Measurements from ENCODE around the gene EPC2. TPM values are rescaled to one million over a fixed set of nuclear protein-coding genes. Genes with fewer than 3 reads are reported as not detected.

The EPC2 gene
- total RNA-seq, 1 donor from 2014 or later: 39.3 TPM

DNA sequence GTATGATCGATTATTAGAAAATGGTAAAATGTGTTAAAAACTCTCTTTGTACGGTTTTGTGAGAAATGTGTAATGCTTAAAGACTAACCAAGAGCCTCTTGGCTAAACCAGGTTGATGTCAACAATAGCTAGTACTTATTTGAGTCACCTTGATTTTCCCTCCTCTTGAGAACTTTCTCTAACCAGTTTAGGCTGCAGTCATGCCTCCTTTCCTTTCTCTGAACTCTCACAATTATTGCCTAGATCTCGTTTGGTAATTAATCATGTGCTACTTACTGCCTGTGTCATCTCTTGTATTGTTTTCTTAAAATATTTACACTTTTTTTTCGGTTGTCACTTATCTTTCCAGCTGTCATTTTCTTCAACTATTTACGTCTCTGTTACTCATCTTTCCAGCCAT is 1.1 kb upstream of the EPC2 start:
- no peaks in the 10 kb centered on the region for H3K9me3 Mint-ChIP-seq
- DNase-seq (ENCODE audit: low spot score): no peak
- H3K27me3 ChIP-seq: peaks cover 29% of the 10 kb centered on the region
- TF ChIP-seq EZH2phosphoT487 (IDR thresholded peaks at IDR 0.05) (no peak), EZH2 (IDR thresholded peaks at IDR 0.05) (no peak)
- TF ChIP-seq, protein P1, sequence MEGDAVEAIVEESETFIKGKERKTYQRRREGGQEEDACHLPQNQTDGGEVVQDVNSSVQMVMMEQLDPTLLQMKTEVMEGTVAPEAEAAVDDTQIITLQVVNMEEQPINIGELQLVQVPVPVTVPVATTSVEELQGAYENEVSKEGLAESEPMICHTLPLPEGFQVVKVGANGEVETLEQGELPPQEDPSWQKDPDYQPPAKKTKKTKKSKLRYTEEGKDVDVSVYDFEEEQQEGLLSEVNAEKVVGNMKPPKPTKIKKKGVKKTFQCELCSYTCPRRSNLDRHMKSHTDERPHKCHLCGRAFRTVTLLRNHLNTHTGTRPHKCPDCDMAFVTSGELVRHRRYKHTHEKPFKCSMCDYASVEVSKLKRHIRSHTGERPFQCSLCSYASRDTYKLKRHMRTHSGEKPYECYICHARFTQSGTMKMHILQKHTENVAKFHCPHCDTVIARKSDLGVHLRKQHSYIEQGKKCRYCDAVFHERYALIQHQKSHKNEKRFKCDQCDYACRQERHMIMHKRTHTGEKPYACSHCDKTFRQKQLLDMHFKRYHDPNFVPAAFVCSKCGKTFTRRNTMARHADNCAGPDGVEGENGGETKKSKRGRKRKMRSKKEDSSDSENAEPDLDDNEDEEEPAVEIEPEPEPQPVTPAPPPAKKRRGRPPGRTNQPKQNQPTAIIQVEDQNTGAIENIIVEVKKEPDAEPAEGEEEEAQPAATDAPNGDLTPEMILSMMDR (IDR thresholded peaks at IDR 0.05): no peak
- H3K4me2 ChIP-seq: peak overlapping the region; percentile 87
- peaks cover 10% of the 10 kb centered on the region for H3K27me3 Mint-ChIP-seq (ENCODE audit: insufficient read depth, low read depth)
- no peak overlapping the region for H3K27ac ChIP-seq
- no peak overlapping the region for H3K9ac ChIP-seq
- peaks cover 13% of the 10 kb centered on the region for H3K4me1 ChIP-seq
- peak overlapping the region; percentile 74 for H3K4me3 ChIP-seq
- H3K4me1 Mint-ChIP-seq: peaks cover 14% of the 10 kb centered on the region
- H4K20me1 ChIP-seq (ENCODE audit: low read depth): peaks cover 30% of the 10 kb centered on the region
- H3K79me2 ChIP-seq (ENCODE audit: low read depth): peaks cover 31% of the 10 kb centered on the region
- H2AFZ ChIP-seq (replicated peaks): peak overlapping the region; percentile 93
- H3K36me3 Mint-ChIP-seq: peaks cover 6% of the 10 kb centered on the region
- no peak overlapping the region for H3K27ac Mint-ChIP-seq
- H3K36me3 ChIP-seq: no peaks in the 10 kb centered on the region
- H3K4me3 Mint-ChIP-seq: peak overlapping the region; percentile 98
- no peaks in the 10 kb centered on the region for H3K9me3 ChIP-seq (ENCODE audit: low read depth)
- peaks cover 15% of the 10 kb centered on the region for H3F3A ChIP-seq (ENCODE audit: low read depth)

DNA sequence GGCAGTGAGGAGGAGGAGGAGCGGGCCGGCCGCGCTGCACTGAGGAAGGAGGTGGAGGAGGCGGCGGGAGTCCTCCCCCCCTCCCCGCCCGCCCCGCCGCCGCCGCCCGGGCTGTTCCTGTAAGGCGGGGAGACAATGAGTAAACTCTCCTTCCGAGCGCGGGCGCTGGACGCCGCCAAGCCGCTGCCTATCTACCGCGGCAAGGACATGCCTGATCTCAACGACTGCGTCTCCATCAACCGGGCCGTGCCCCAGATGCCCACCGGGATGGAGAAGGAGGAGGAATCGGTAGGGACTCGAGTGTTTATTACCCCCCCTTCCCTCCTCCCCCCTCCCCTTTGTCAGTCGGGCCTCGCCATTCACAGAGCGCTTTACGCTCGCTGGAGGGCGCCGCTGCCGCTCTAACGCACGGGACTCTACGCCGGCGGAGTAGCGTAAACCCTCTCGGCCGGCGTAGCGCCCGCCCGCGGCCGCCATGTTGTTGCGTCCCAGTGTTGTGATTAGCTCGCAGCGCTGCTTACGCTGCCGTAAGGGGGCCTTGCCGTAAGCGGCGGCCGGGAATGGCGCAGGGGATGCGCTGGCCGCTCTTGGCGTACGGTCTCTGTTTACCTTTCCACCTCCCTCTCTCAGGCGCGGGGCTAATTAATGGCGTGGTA is 460 bp downstream of the EPC2 start:
- peak overlapping the region; percentile 87 for H3K4me2 ChIP-seq
- Mint-ChIP-seq H3K9me3 (peaks cover 2% of the 10 kb centered on the region), H3K27ac (peak overlapping the region; percentile 98), H3K36me3 (peaks cover 11% of the 10 kb centered on the region), H3K4me3 (peak overlapping the region; percentile 94), H3K4me1 (peaks cover 14% of the 10 kb centered on the region), H3K27me3 (ENCODE audit: insufficient read depth, low read depth) (peaks cover 10% of the 10 kb centered on the region)
- DNase-seq (ENCODE audit: low spot score): peak; percentile 97
- H3K4me3 ChIP-seq: peak overlapping the region; percentile 74
- H3K9me3 ChIP-seq (ENCODE audit: low read depth): no peaks in the 10 kb centered on the region
- H3K27ac ChIP-seq: peak overlapping the region; percentile 99
- peak overlapping the region; percentile 99 for H3K9ac ChIP-seq
- H3K4me1 ChIP-seq: peaks cover 13% of the 10 kb centered on the region
- no peaks in the 10 kb centered on the region for H3K36me3 ChIP-seq
- H2AFZ ChIP-seq (replicated peaks): peak overlapping the region; percentile 93
- H3K79me2 ChIP-seq (ENCODE audit: low read depth): peaks cover 47% of the 10 kb centered on the region
- H4K20me1 ChIP-seq (ENCODE audit: low read depth): peaks cover 45% of the 10 kb centered on the region
- TF ChIP-seq, protein P1 (IDR thresholded peaks at IDR 0.05): peak; percentile 38
- TF ChIP-seq EZH2 (IDR thresholded peaks at IDR 0.05) (no peak), EZH2phosphoT487 (IDR thresholded peaks at IDR 0.05) (no peak)
- H3K27me3 ChIP-seq: peaks cover 29% of the 10 kb centered on the region
- H3F3A ChIP-seq (ENCODE audit: low read depth): peaks cover 15% of the 10 kb centered on the region

DNA sequence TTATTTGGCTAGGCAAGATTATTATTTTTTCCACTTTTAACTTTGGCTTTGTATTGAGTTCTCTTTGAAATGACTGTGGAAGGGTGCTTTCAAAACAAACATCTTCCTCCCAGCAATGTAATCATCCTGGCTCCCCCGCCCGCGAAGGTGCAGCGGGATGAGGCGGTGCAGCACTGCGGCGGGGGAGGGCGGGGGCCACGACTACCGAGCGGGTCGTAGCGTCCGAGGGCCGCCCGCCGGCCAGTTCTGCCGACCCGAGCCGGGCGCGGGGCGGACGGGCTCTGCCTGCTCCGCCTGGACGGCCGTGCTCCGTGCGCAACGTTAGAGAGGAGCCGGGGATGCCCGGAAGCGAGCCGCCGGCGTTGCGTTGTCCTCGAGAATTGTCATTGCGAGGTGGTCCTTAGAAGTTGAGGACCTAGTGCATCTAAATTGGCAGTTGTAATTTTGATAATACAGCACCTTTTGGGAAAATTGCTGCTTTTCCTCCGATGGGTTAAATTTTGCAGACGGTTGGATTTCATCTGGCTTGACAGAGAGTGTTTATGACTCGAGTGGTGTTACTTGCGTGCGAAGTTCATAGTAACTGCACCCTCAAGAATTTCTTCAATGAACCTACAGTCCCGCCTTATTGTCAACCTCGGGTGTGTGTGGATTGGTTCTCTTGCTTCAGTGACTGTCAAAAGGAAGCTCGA is 1.1 kb downstream of the EPC2 start:
- Histone ChIP-seq H4K20me1 (ENCODE audit: low read depth) (peaks cover 52% of the 10 kb centered on the region), H3K27ac (no peak overlapping the region), H3K79me2 (ENCODE audit: low read depth) (peaks cover 54% of the 10 kb centered on the region), H3F3A (ENCODE audit: low read depth) (peaks cover 15% of the 10 kb centered on the region), H3K9ac (peak overlapping the region; percentile 51), H3K4me2 (peak overlapping the region; percentile 69), H3K36me3 (no peaks in the 10 kb centered on the region), H2AFZ (replicated peaks) (no peak overlapping the region), H3K9me3 (ENCODE audit: low read depth) (no peaks in the 10 kb centered on the region), H3K4me1 (peaks cover 13% of the 10 kb centered on the region), H3K27me3 (peaks cover 29% of the 10 kb centered on the region), H3K4me3 (peak overlapping the region; percentile 74)
- Mint-ChIP-seq H3K36me3 (peaks cover 11% of the 10 kb centered on the region), H3K4me3 (peak overlapping the region; percentile 94), H3K4me1 (peaks cover 15% of the 10 kb centered on the region), H3K9me3 (peaks cover 2% of the 10 kb centered on the region), H3K27me3 (ENCODE audit: insufficient read depth, low read depth) (peaks cover 10% of the 10 kb centered on the region), H3K27ac (peak overlapping the region; percentile 98)
- DNase-seq (ENCODE audit: low spot score): peak; percentile 80
- peak; percentile 16 for TF ChIP-seq EZH2 (IDR thresholded peaks at IDR 0.05)
- no peak for TF ChIP-seq EZH2phosphoT487 (IDR thresholded peaks at IDR 0.05)
- TF ChIP-seq, protein P1 (IDR thresholded peaks at IDR 0.05): no peak
